B cell (primary cell): ENCODE results near the gene CASKIN2.

Experiments used
- EZH2 ChIP-seq: IDR thresholded peaks from 2 replicates; pipeline ENCODE4 v1.6.1; 2012; ENCODE audit warnings: borderline replicate concordance, low read depth, mild to moderate bottlenecking, moderate library complexity, low read length; ENCODE audit not compliant: insufficient read depth, poor library complexity, severe bottlenecking
- TF ChIP-seq, protein P1 (sequence below): fragments of 200-600 bp; IDR thresholded peaks from one replicate; pipeline ENCODE4 v1.8.0; 2022; ENCODE audit warnings: antibody characterized with exemption, mild to moderate bottlenecking

- TF ChIP-seq, protein P1, sequence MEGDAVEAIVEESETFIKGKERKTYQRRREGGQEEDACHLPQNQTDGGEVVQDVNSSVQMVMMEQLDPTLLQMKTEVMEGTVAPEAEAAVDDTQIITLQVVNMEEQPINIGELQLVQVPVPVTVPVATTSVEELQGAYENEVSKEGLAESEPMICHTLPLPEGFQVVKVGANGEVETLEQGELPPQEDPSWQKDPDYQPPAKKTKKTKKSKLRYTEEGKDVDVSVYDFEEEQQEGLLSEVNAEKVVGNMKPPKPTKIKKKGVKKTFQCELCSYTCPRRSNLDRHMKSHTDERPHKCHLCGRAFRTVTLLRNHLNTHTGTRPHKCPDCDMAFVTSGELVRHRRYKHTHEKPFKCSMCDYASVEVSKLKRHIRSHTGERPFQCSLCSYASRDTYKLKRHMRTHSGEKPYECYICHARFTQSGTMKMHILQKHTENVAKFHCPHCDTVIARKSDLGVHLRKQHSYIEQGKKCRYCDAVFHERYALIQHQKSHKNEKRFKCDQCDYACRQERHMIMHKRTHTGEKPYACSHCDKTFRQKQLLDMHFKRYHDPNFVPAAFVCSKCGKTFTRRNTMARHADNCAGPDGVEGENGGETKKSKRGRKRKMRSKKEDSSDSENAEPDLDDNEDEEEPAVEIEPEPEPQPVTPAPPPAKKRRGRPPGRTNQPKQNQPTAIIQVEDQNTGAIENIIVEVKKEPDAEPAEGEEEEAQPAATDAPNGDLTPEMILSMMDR: no peak
- TF ChIP-seq EZH2: no peak
Measured at GRCh38 chr17:75502721-75503329, 12.5 kb downstream of the CASKIN2 start.
